Right lobe of liver (tissue), 6 donors: ENCODE measurements around the gene LGALS7. TPM values are rescaled to one million over a fixed set of nuclear protein-coding genes. Genes with fewer than 3 reads are reported as not detected.

Experiments used
- ATAC-seq, 4 donors: fragments of 200-7000 bp; cut with Tn5 transposase; one replicate each; pipeline ENCODE4 v1.9.1; 2020; ENCODE audit warnings: mild to moderate bottlenecking in 4 of 4, moderate library complexity in 4 of 4
- DNase-seq, 3 donors: peaks; one replicate each; pipeline ENCODE4 v3.0.0-alpha.2; 2020
- H3K27ac ChIP-seq, 3 donors: fragments of 200-600 bp; one replicate each; pipeline ENCODE4 v1.8.0; 2022
- H3K27me3 ChIP-seq, 2 donors: fragments of 200-600 bp; one replicate each; pipeline ENCODE4 v1.8.0; 2022
- H3K36me3 ChIP-seq, 4 donors: fragments of 200-600 bp; sonication (generic) in 1 of 4; one replicate each; pipeline versions ENCODE4 v1.5.1 to v1.8.0; 2017 to 2022; ENCODE audit warnings: control low read depth in 1 of 4
- H3K4me1 ChIP-seq, 4 donors: fragments of 200-600 bp; sonication (generic) in 1 of 4; one replicate each; pipeline versions ENCODE4 v1.5.1 to v1.8.0; 2017 to 2022; ENCODE audit warnings: control low read depth in 1 of 4
- H3K4me3 ChIP-seq, 3 donors: fragments of 200-600 bp; one replicate each; pipeline ENCODE4 v1.8.0; 2022
- H3K9me3 ChIP-seq, 4 donors: fragments of 200-600 bp; sonication (generic) in 1 of 4; one replicate each; pipeline versions ENCODE4 v1.5.1 to v1.8.0; 2017 to 2022; ENCODE audit warnings: control low read depth in 1 of 4
- CTCF ChIP-seq, 4 donors: fragments of 200-600 bp in 3 of 4; fragments of 450-650 bp in 1 of 4; IDR thresholded peaks; one replicate each; pipeline versions ENCODE4 v1.5.1 to v1.8.0; 2016 to 2022; ENCODE audit warnings: antibody characterized with exemption in 4 of 4, mild to moderate bottlenecking in 2 of 4
- POLR2A ChIP-seq: fragments of 450-650 bp; IDR thresholded peaks from one replicate; pipeline ENCODE4 v1.6.1; 2017; ENCODE audit warnings: antibody characterized with exemption, mild to moderate bottlenecking
- WGBS: methylation state at CpG from one replicate; pipeline ENCODE4 v1.1.6; 2018; ENCODE audit warnings: low coverage, low lambda C conversion rate; ENCODE audit not compliant: insufficient coverage; ENCODE audit errors: missing lambda C conversion rate; 5-methylcytosine and 5-hydroxymethylcytosine counted together
- intact Hi-C, 2 donors: fragments of 100-400 bp; cut with DNase I; formaldehyde crosslinking; loops; one replicate each; pipeline versions ENCODE4 v1.11.2 to v1.14.1; 2022
- total RNA-seq, 6 experiments: library from RNA; depleted of rRNA in 2 of 6; stranded (reverse); fragments of >200 nt in 2 of 6; fragmentation: NEBNext Ultra II Directional in 3 of 6; extraction: Animal tissue kit (Norgen Biotek cat#: 25700) in 3 of 6; gene quantifications; one replicate each; pipeline versions ENCODE4 v1.1.0 to v1.2.4, GENCODE V29; 2016 to 2023
- donor health status: DM: no; HTN: yes; CAD: no.
- donor health status: DM: no; HTN: no; CAD: no.
- donor health status: DM: no; HTN: no; CAD: no.
- donor health status: DM: no; HTN: yes; CAD: no.
- donor health status: DM: no; HTN: yes; CAD: no.

Gene LGALS7
- total RNA-seq, 6 experiments from 2014 or later, result not detected

DNA sequence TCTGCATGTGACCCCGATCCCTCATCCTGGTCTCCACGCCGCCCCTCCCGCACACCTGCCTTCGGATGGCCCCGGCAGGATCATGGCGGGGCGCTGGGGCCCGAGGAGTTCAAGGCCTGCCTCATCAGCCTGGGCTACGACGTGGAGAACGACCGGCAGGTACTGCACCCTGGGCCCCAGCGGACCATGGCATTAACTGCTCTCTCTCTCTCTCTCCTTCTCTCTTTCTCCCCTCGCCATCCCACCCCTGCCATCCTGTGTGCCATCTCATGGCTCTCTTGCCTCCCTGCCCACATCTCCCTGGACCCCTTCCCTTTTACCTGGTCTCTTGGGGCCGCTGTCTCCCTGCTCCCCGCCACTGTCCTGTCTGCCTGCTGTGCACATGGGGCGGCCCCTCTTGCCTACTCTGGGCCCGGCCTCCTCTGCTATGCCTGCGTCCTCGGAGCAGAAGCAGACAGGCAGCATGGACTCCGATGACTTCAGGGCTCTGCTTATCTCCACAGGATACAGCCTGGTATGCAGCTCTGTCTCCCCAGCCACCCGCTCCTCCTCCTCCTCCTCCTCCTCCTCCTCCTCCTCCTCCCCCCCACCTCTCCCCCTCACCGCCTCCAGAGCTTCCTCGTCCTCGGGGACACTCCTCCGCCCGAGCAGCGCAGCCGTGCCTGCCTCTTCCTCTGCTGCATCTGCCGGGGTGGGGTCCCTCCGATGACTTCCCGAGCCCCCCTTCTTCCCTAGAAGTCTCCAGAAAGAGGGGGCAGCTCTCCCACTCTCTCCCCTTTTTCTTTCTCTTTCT, 45.3 kb downstream of the LGALS7 start:
- no peak for TF ChIP-seq POLR2A
- TF ChIP-seq CTCF (IDR thresholded peaks at IDR 0.05), result no peak
- ATAC-seq (peak; percentile 3 to 36 (median 8)), DNase-seq (peak in 2 of 3 donors; percentile 44 to 56)
- no peak overlapping the region for H3K27ac ChIP-seq
- peaks cover 0 to 67% (median 34%) of the 10 kb centered on the region in 4 donors for H3K36me3 ChIP-seq
- peaks cover 0 to 35% (median 3%) of the 10 kb centered on the region in 4 donors for H3K4me1 ChIP-seq
- no peaks in the 10 kb centered on the region for H3K9me3 ChIP-seq
- H3K4me3 ChIP-seq, result no peak overlapping the region
- 73% methylated on average over 29 of the region's 33 CpGs for WGBS
- H3K27me3 ChIP-seq, result no peaks in the 10 kb centered on the region
- intact Hi-C loops, result loop anchor here in 1 of 2 donors (10.0 kb wide), 1 partner anchor 87 kb away; the partner anchor contains the start of gene LGALS4

DNA sequence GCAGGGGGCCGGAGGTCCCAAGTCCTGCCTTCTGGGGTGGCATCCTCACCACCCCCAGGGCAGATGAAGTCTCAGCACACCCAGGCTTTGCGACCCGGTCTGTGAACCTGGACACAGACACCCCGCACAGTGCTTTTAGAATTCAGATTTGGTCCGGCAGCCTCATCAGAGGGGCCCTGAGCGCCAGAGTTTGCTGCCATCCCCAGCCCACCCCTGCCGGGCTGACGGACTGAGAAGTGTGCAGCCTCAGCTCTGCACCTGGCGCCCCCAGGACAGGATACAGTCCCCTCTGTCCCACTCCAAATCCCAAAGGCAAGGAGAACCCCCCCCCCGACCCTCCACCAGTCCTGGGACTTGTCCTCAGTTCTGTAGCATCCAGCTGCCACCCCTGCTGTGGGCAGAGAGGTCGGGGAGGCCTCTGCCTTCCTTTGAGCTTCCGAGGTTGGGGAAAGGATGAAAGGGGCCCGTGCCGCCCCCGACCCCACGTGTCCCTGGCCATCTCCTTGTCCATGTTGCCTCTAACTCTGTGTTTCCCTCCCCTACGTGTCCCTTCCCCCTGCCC, 45.9 kb downstream of the LGALS7 start:
- Histone ChIP-seq H3K36me3 (peaks cover 0 to 73% (median 40%) of the 10 kb centered on the region in 4 donors), H3K4me3 (no peak overlapping the region), H3K4me1 (peaks cover 0 to 35% (median 3%) of the 10 kb centered on the region in 4 donors), H3K9me3 (no peaks in the 10 kb centered on the region), H3K27ac (no peak overlapping the region), H3K27me3 (no peaks in the 10 kb centered on the region)
- ATAC-seq (no peak), DNase-seq (no peak)
- TF ChIP-seq CTCF (IDR thresholded peaks at IDR 0.05) (no peak), POLR2A (no peak)
- 50% methylated on average over 2 of the region's 17 CpGs for WGBS
- intact Hi-C loops, result loop anchor here in 1 of 2 donors (10.0 kb wide), 1 partner anchor 87 kb away; the partner anchor contains the start of gene LGALS4

DNA sequence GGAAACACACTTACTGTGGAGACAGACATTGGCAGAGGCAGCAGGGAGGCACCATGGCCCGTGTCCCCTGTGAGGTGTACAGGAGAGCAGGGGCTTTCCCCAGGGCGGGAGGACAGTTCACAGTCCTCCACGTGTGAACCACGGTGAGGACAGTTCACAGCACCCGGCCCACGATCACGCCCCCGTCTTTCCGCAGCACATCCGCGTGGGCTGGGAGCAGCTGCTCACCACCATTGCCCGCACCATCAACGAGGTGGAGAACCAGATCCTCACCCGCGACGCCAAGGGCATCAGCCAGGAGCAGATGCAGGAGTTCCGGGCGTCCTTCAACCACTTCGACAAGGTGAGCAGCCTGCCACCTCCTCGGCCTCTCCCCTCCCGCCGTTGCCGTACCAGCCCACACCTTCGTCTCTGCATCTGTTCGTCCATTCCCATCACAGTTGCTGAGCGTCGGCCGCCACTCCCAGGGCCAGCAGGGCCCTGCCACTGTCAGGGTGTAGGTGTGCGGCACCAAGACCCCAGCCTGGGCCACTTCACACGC, 46.5 kb downstream of the LGALS7 start:
- Histone ChIP-seq H3K9me3 (no peaks in the 10 kb centered on the region), H3K4me3 (no peak overlapping the region), H3K27ac (no peak overlapping the region), H3K4me1 (peaks cover 0 to 31% (median 2%) of the 10 kb centered on the region in 4 donors), H3K27me3 (no peaks in the 10 kb centered on the region), H3K36me3 (peaks cover 0 to 79% (median 43%) of the 10 kb centered on the region in 4 donors)
- ATAC-seq (peak; percentile 2 to 22 (median 9)), DNase-seq (peak in 1 of 3 donors; percentile 42)
- intact Hi-C loops, result loop anchor here in 1 of 2 donors (10.0 kb wide), 1 partner anchor 88 kb away; the partner anchor contains the start of gene LGALS4
- TF ChIP-seq CTCF (IDR thresholded peaks at IDR 0.05) (no peak), POLR2A (no peak)
- 68% methylated on average over 6 of the region's 30 CpGs for WGBS

GRCh38 chr19:38726284-38726673, 47.0 kb downstream of the LGALS7 start:
- DNase-seq (no peak), ATAC-seq (peak in 3 of 4 donors; percentile 5 to 23 (median 21))
- H3K27me3 ChIP-seq, result no peaks in the 10 kb centered on the region
- peaks cover 0 to 83% (median 45%) of the 10 kb centered on the region in 4 donors for H3K36me3 ChIP-seq
- intact Hi-C loops, result loop anchor here in 1 of 2 donors (10.0 kb wide), 1 partner anchor 89 kb away; the partner anchor contains the start of gene LGALS4
- H3K4me1 ChIP-seq, result peaks cover 0 to 25% (median 0%) of the 10 kb centered on the region in 4 donors
- H3K27ac ChIP-seq, result peak overlapping the region in 2 of 3 donors; percentile 25 to 40
- TF ChIP-seq POLR2A (no peak), CTCF (IDR thresholded peaks at IDR 0.05) (no peak)
- H3K4me3 ChIP-seq, result no peak overlapping the region
- 28% methylated on average over 6 of the region's 6 CpGs for WGBS
- H3K9me3 ChIP-seq, result no peaks in the 10 kb centered on the region
